HG03025 (cell line): Measurements from ENCODE around the gene WDR89.
A peak's percentile ranks its signal among the peaks of the same experiment; 100 is the strongest.
"Not testable (repeated sequence)": the region's sequence is repeated elsewhere in the genome, so short reads cannot be mapped to it uniquely, and the experiment has no call there.

Experiments used
- ATAC-seq: cut with Tn5 transposase; IDR thresholded peaks from one replicate; pipeline ENCODE4 v1.9.1; 2021; ENCODE audit warnings: mild to moderate bottlenecking, moderate library complexity; ENCODE audit not compliant: unreplicated experiment, low FRiP score

Gene WDR89, protein sequence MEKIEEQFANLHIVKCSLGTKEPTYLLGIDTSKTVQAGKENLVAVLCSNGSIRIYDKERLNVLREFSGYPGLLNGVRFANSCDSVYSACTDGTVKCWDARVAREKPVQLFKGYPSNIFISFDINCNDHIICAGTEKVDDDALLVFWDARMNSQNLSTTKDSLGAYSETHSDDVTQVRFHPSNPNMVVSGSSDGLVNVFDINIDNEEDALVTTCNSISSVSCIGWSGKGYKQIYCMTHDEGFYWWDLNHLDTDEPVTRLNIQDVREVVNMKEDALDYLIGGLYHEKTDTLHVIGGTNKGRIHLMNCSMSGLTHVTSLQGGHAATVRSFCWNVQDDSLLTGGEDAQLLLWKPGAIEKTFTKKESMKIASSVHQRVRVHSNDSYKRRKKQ

DNA sequence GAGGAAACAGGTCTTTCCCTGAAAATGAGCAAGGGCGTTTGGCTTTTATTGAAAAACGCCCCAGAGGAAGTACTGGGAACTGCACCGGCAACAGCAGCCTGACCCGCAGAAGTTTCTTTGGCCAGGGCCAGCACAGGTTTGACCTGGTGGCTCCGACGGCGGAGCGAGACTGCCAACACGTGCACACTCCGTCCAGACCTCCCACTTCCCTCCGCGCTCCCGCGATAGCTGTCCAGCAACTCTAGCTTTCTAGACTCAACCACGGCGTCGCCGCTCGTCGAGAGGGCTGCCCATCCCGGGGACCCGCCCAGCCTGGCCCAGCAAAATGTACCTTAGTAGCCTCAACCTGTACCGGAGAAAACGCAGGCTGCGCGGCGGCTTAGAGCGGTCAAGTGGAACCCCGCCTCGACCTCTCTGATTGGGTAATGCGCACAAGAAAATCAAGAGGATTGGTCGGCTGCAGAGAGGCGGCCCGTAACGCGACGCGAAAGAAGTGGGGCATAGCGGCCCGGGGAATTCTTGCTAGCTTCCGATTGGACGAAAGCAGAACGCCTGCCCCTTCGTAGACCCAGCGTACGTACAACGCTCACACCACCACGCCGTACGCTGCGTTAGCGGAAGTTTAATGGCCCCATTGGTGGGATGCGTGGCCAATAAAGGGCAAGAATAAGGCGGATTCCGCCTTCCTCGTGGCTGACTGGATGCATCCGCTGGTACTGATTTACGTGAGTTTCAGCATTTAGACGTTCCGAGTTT is at the start of gene WDR89:
Gene WDR89 (minus strand): TSS at position 399 of the 756 bp plus-strand sequence. CDS start 41,929 bp downstream, outside the sequence.
- ATAC-seq, result peak; percentile 91

DNA sequence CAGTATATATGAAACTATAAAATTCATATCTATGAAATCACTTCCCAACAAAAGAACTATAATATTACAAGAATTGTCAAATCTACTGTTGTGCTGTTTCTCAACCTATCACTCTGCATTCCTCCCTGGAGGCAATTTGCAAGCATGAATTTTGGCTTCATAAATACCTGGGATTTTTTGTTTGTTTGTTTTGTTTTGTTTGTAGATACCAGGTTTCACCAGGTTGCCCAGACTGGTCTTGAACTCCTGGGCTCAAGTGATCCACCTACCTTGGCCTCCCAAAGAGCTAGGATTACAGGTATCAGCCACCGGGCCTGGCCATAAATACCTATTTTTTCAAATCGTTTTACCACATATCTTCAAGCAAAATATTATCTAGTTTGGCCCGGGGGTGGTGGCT is 47.5 kb upstream of the WDR89 start:
- no peak for ATAC-seq

DNA sequence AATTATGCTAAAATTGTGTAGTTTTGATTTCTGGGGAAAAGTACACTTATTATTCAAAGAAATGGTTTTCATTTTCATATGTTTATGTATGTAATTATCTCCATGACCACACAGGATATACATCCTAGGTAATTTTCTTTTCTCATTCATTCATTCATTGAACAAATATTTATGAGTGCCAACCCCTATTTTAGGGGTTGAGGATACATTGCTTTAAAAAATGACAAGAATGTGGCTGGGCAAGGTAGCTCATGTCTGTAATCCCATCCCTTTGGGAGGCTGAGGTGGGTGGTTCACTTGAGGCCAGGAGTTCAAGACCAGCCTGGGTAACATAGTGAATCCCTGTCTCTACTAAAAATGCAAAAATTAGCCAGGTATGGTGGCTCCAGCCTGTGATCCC is 45.3 kb upstream of the WDR89 start:
- no peak for ATAC-seq

DNA sequence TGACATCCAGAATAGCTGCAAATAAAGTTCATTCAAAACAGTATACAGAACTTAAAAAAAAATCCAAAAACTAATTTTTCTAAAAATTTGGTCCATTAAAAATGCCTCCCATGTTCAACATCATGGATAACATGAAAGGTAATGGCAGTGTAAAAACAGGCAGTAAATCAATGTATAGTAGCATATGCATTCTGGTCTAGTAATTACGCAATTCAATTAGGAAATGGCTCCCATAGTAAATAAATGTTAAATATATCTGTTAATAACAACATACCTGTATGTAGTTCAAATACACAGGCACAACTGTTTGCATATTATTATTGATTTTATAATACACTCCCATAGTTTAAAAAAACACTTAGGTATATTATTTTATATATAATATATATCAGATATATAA is 43.7 kb upstream of the WDR89 start:
- no peak for ATAC-seq

DNA sequence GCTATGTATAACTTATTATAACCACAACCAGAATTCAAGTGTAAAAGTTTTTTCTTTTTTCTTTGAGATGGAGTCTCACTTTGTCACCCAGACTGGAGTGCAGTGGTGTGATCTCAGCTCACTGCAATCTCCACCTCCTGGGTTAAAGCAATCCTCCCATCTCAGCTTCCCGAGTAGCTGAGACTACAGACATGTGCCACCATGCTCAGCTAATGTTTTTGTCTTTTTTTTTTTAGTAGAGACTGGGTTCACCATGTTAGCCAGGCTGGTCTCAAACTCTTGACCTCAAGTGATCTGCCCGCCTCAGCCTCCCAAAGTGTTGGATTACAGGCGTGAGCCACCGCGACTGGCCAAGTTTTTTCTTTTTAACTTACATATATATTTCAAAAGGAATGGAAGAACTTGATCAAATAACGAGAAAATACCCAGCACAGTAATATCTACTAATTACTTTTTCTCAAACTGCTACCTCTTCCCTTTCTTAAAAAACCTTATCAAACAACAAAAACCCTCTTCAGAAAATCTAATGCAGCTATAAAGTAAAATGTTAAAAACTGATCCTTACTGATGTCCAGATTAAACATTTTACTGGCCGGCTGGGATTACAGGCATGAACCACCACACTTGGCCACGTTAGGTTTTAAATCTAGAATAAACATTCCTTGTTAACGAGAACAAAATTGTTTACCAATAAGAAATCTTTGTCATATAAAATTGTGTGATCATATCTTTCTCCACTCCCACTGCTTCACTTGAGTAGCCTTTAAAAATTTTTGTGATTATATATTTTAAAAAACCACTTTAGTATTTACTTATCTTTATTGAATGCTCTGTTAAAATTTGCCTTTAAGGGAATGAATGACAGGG is 41.3 kb upstream of the WDR89 start:
- ATAC-seq, result no peak

DNA sequence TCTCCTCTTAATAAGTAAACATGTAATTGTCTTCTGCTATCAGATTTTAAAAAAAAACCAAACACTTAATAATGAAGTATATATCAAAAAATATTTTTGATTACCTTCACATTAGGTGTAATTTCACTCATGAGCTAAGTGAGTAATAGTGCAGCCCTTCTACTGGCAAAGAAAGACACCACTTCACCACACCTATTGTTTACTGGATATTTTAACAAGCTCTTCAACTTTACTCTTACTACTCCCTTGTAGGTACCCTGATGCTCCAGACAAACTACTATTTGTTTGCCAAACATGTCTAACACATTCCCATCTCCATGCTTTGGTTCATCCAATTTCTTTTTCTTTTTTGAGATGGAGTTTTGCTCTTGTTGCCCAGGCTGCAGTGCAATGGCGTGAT is 36.9 kb upstream of the WDR89 start:
- ATAC-seq, result no peak

DNA sequence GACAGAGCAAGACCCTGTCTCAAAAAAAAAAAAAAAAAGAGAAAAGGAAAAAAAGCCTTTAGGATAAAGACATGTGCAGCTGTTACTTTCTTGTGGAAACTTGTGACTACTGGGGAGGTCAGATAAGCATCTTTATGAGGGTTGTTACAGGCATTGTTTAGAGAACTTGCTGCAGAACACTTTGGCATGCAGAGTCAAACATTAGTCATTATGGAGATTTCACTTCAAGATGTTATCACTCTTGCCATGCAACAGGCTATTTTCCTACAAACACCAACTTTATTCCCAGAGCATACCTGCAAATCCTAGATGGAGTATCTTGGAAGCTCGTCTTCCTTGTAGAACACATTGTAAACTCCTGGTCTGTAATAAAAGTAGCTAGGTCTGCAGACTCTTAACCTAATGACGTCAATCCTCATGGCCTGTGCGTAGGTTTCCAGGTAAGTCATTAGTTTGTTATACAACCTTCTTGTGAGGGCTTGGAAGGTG is 36.3 kb upstream of the WDR89 start:
- ATAC-seq, result no peak

DNA sequence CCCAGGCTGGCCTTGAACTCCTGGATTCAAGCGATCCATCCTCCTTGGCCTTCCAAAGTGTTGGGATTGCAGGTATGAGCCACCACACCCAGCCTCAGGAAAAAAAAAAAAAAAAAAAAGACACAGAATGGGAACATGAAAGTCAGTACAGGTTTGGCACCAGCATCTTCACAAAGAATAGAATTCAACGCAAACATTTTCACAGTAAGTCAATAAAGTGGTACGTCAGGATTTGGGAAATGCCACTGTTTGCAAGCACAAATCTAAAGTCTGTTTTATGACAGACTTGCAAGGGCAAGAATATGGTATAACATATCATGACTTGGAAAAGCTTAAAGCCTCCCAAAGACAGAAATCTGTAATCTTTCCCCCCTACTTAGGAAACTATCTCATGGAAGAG is 34.9 kb upstream of the WDR89 start:
- ATAC-seq, result no peak

DNA sequence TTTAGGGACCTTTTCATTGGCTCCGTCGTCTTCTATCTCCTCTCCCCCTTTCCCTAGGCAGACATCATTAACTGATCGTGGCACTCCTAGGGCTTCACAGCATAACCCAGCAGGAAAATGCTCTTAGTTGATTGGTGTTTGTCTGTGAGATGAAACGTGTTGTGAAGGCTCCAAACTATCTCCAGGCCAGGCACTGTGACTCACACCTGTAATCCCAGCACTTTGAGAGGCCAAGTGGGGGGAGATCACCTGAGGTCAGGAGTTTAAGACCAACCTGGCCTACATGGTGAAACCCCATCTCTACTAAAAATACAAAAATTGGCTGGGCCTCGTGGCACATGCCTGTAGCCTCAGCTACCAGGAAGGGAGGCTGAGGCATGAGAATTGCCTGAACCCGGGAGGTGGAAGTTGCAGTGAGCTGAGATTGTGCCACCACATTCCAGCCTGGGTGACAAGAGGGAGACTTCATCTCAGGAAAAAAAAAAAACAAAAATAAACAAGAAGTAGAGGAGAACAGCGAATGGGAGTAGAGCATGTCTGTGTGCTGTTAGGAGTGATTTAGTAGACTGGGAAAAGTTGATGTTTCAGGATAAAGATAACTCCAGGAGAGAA is 32.3 kb upstream of the WDR89 start:
- no peak for ATAC-seq

DNA sequence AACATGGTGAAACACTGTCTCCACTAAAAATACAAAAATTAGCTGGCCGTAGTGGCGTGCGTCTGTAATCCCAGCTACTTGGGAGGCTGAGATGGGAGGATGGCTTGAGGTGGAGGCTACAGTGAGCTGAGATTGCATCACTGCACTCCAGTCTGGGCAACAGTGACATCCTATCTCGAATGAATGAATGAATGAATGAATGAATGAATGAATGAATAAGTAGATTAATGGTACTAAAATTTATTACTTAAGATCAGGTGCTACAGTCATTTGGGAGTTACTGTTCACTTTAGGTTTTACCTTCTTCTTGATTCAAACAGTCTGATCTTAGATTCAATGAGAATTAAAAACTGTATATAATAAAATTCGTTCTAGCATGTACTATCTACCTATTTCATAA is 31.6 kb upstream of the WDR89 start:
- ATAC-seq, result no peak

DNA sequence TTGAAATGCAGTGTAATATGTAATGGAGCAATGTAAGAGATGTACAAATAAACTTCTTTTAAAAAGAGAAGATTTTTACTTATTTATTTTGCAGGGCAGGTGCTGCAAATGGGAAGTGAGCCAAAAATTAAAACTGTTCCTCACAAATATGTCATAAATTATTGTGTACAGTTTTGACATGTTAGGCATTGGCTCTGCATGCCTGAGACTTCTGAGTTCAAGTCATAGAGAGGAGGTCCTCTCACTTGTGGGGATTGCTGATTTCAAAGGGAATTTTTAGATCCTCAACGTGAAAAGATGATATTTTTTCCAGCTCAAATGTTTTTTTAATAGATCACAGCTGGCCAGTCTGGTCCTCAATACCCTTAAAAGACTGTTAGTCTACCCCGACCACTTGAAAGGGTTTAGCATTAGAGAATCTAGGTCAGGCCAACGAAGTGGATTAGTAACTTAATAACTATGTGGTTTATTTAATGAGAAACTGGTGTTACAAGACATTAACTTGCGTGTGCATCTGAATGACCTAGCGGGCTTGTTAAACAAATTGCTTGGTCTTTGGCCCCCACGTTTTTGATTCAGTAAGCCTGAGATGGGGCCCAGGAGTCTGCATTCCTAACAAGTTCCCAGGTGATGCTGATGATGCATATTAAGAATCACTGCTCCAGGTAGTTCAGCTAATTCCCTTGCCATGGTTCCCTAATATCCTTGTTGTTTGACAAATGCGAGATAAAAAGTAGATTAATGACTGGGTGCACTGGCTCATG is 30.9 kb upstream of the WDR89 start:
- ATAC-seq, result no peak

DNA sequence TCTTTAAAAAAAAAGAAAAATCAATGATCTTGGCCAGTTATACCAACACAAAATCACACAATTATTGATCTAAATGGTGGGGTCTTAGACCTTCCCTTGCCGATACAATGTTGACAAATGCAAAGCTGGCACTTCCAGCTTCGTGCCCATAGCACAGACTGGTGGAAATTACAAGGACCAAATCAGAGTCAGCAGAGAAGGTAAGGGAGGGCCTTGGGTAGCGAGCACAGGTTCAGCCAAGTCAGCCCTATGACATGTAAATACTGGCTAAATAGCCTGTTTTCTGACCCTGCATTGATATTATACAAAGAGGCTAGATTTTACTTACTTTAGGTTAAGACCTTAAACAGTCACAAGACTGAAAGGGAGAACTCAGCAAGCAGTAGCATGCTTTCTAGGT is 30.3 kb upstream of the WDR89 start:
- ATAC-seq, result no peak

DNA sequence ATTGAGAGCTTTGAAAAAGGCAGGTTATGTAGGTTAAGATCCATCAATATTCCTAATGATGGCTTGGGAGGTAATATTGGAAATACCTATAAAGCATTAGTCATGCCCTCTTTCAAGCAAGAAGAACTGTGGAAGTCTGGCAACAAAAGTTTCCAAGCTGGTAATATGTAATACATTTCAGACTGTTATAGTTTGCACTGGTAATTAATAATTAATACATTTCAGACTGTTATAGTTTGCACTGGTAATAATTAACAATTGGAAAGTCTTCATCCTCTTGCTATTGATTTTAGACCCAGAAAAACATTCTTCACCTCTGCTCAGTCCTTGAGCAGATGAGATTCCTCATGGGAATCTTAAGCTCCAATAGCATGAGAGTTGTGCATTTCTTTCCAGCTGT is 29.0 kb upstream of the WDR89 start:
- ATAC-seq, result no peak

DNA sequence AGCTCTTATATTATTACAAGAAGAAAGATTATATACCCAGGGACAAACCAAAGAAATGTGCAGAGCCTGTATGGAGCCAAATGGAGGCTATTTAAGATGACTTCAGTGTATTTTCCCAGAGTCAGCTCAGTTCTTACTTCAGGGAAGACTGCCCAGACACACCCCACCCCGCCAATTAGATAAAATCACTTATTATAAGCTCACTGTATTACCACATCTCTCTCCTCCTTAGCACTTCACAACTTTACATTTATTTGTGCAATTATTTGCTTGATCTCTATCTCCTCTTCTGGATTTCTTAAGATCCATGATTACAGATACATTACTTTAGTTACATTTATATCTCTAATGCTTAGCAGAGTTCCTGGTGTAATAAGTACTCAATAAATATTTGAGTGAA is 24.7 kb upstream of the WDR89 start:
- no peak for ATAC-seq

DNA sequence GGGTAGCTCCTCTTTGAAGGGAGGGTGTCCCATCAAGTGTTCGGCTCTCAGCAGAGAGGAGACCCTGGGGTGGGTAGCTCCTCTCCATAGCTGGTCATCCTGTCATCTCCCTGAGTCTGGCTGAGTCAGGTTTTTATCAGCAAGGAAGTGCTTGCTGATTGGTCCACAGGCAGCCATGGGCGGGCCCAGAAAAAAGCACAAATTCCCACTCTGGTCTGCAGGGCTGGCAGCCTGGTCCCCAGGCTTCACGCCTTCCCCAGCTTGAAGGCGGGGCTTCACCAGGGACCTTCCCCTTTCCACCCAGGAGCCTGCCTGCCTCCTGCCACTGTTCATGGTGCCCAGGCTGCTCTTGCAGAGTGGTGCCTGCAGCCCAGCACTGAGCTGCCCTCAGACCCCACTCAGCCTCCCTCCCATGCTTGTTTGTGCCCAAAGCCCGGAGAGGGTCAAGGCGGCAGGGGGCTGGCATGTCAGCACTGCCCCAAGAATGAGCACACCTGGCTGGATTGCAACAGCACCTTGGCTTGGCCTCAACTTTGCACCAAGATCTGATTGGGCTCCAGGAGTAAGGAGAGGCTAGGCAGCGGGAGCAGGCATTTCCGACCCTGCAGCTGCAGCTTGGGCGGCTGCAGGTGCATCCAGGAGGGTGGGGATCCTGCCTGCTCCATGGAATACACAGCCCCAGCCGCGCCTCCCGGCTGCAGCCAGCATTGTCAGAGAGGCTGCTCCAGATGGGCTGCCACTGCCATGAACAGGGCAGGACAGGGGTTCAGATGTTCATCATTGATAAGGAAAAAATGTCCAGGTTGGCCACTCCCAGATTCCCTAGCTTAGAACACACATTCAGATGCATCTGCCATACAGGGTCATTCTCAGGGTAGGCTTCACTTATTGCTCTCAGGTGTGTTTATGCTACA is 22.0 kb upstream of the WDR89 start:
- ATAC-seq, result no peak

DNA sequence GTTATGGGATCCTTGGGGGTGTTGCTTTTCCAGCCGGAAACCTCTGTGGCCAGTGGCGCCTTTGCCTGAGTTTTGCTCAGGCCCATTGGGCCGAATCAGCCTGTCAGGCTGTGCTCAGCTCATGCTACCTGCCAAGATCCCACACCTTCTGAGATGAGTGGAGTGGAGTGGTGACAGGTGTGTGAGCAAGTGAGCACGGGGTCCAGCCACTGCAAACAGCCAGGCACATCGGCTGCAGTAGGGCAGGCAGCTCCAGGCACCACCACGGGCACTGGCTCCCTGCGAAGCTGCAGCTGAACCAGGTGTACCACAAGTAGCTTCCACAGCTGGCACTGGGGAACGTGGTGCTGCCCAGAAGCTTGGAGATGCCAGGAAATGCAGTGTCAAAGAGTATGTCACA is 21.1 kb upstream of the WDR89 start:
- no peak for ATAC-seq

DNA sequence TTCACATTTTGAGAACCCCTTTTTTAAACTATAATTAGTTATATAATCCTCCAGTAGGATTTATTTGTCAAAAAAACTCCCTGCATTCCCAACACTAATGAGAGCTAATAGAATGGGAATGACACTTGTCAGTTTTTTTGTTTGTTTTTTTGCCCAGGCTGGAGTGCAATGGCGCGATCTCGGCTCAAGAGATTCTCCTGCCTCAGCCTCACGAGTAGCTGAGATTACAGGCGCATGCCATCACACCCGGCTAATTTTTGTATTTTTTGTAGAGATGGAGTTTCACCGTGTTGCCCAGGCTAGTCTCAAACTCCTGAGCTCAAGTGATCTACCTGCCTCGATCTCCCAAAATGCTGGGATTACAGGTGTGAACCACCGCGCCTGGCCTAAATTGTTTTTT is 20.2 kb upstream of the WDR89 start:
- not testable (repeated sequence) for ATAC-seq

DNA sequence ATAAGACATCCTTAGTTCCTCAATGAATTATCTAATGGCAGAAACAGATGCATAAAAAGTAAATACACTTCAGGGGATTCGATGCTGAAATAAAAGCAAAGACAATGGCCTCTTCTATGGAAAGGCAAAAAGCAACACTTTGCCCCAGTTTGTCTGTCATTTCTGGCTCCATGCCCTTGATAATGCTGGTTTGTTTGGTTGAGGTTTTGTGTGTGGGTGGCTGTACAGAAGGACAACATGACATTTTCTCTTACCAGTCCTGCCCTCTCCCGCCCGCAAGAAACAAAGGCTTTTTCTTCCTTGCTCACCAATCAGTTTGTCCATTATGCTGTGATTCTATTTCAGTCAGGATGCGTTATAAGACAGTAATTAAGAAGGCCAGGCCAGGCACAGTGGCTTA is 18.1 kb upstream of the WDR89 start:
- no peak for ATAC-seq

DNA sequence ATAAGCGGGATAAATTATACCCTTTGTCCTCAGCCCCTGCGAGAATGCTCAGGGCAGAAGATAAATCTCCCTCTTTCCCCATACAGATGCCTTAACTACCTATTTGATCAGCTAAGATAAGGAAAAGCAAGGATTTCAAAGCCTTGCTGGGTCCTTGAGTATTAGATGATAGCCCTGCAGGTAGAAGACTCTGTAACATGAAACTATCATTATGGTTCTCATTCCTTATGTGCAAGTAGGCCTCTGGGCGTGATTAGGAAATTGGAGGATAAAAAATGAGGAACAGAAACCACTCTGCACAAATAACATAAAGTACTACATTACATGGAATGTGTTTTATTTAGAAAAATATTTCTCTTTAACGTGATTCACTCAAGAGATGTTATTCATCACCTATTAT is 14.5 kb upstream of the WDR89 start:
- no peak for ATAC-seq
